ENCODE data around the gene PAXX. TPM values are rescaled to one million over a fixed set of nuclear protein-coding genes. Genes with fewer than 3 reads are reported as not detected.

PAXX gene
- total RNA-seq, 1 experiment from 2014 or later: 89.0 TPM

DNA sequence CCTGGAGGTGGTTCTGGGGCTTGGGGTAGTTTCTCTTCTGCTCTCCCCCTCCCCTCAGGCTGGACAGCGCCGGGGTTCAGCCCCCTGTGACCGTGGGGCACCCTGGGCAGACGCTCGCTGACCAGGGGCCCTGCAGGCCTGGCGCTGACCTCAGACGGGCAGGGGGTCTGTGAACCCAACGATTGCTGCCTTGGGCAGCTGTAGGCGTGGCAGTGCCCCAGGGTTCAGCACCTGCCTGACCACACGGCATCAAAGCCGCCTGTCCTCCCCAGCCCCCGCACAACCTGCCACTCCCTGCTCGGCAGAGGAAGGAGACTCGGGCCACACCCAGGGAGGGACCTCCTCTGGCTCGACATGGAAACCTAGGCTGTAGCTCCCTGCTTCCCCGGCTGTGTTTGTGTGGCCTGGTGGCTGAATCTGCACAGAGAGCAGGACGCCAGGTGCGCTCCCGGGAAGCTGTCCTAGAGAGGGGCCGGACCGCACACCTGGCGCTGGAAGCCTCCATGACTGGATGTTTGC lies 28.0 kb upstream of the PAXX start:
- DNase-seq (ENCODE audit: low read depth, low spot score): no peak
- H2AFZ ChIP-seq (ENCODE audit: low read depth, low read length, poor library complexity, severe bottlenecking): no peak overlapping the region
- ATAC-seq: peak; percentile 83
- POLR2A ChIA-PET: interaction anchor here (1.4 kb wide), 1 partner anchor 10 kb away, joined by 3 read pairs; no protein-coding TSS in a partner anchor
- intact Hi-C loops (cut with micrococcal nuclease): no loop called here
- H3K9ac ChIP-seq (ENCODE audit: low read length): peak overlapping the region; percentile 49
- peak overlapping the region; percentile 88 for H3K4me2 ChIP-seq (ENCODE audit: low read length)
- RAD21 ChIA-PET (ENCODE audit: low non-redundant PET in 1 of 2, low total read pairs in 2 of 2, uncharacterized antibody in 2 of 2, unreplicated experiment in 2 of 2): no interaction called here
- no peaks in the 10 kb centered on the region for H3K36me3 ChIP-seq (ENCODE audit: control insufficient read depth in 1 of 2, insufficient read depth in 2 of 2, low read length in 2 of 2)
- H3K9me2 ChIP-seq (ENCODE audit: insufficient read depth): no peaks in the 10 kb centered on the region
- no peaks in the 10 kb centered on the region for H4K20me1 ChIP-seq (ENCODE audit: insufficient read depth)
- no TSS peak for BruUV-seq (replicated peaks)
- no peaks in the 10 kb centered on the region for H3K27me3 ChIP-seq (ENCODE audit: insufficient read depth, low read length)
- H3K9me3 ChIP-seq (ENCODE audit: control insufficient read depth in 1 of 2, insufficient read depth in 1 of 2, low read depth in 1 of 2, low read length in 2 of 2): no peaks in the 10 kb centered on the region
- peak overlapping the region; percentile 63; the same call in 1 of the 2 replicates for H3K27ac ChIP-seq (ENCODE audit: low read depth, low read length)
- peaks cover 11 to 28% of the 10 kb centered on the region in 2 experiments for H3K4me1 ChIP-seq (ENCODE audit: control insufficient read depth in 1 of 2, insufficient read depth in 2 of 2, low read length in 2 of 2)
- H3K4me3 ChIP-seq (replicated peaks in 1 of 2; ENCODE audit: low read depth in 1 of 2, low read length in 2 of 2): peak overlapping the region; percentile 22 to 45
- CTCF ChIA-PET: interaction anchor here (1.0 to 1.4 kb wide), 3 partner anchors 14 to 65 kb away, joined by 3 to 5 read pairs (median 3); no protein-coding TSS in a partner anchor
- no peaks in the 10 kb centered on the region for H3K79me2 ChIP-seq (ENCODE audit: insufficient read depth, low read length)
- TF ChIP-seq POLR2AphosphoS5 (IDR thresholded peaks at IDR 0.05; ENCODE audit: low read depth, low read length) (peak; percentile 38; the same call in 1 of the 2 replicates), CBX3 (IDR thresholded peaks at IDR 0.05; ENCODE audit: low read depth) (no peak), EZH2phosphoT487 (IDR thresholded peaks at IDR 0.05; ENCODE audit: borderline replicate concordance) (no peak), EZH2 (IDR thresholded peaks at IDR 0.05) (no peak), POLR2A (IDR thresholded peaks at IDR 0.05; ENCODE audit: borderline replicate concordance, extremely low read depth, insufficient read depth, insufficient read length) (no peak), FOSL1 (IDR thresholded peaks at IDR 0.05; ENCODE audit: low read depth) (no peak), ELF1 (IDR thresholded peaks at IDR 0.05; ENCODE audit: borderline replicate concordance, low read depth) (no peak), TCF7L2 (IDR thresholded peaks at IDR 0.05; ENCODE audit: borderline replicate concordance, extremely low read depth, insufficient read depth, insufficient read length) (peak; percentile 63), ZNF274 (IDR thresholded peaks at IDR 0.05; ENCODE audit: low read depth, low read length) (no peak), SP1 (IDR thresholded peaks at IDR 0.05; ENCODE audit: low read depth) (no peak), SRF (IDR thresholded peaks at IDR 0.05; ENCODE audit: low read depth) (no peak), JUND (IDR thresholded peaks at IDR 0.05) (no peak), EGR1 (IDR thresholded peaks at IDR 0.05; ENCODE audit: low read depth) (peak; percentile 87; the same call in 1 of the 2 replicates), CEBPB (IDR thresholded peaks at IDR 0.05; ENCODE audit: low read depth) (no peak), ZFX (IDR thresholded peaks at IDR 0.05) (no peak)
- TF ChIP-seq, protein P1, sequence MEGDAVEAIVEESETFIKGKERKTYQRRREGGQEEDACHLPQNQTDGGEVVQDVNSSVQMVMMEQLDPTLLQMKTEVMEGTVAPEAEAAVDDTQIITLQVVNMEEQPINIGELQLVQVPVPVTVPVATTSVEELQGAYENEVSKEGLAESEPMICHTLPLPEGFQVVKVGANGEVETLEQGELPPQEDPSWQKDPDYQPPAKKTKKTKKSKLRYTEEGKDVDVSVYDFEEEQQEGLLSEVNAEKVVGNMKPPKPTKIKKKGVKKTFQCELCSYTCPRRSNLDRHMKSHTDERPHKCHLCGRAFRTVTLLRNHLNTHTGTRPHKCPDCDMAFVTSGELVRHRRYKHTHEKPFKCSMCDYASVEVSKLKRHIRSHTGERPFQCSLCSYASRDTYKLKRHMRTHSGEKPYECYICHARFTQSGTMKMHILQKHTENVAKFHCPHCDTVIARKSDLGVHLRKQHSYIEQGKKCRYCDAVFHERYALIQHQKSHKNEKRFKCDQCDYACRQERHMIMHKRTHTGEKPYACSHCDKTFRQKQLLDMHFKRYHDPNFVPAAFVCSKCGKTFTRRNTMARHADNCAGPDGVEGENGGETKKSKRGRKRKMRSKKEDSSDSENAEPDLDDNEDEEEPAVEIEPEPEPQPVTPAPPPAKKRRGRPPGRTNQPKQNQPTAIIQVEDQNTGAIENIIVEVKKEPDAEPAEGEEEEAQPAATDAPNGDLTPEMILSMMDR (IDR thresholded peaks at IDR 0.05 in 2 of 3, conservative IDR thresholded peaks at IDR 0.05 in 1 of 3; ENCODE audit: borderline replicate concordance in 1 of 3, insufficient read depth in 1 of 3, low read depth in 2 of 3, low read length in 2 of 3): no peak
- TF ChIP-seq, protein P2, sequence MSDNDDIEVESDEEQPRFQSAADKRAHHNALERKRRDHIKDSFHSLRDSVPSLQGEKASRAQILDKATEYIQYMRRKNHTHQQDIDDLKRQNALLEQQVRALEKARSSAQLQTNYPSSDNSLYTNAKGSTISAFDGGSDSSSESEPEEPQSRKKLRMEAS (IDR thresholded peaks at IDR 0.05): no peak; the same call in 1 of the 2 replicates
- TF ChIP-seq, protein P3, sequence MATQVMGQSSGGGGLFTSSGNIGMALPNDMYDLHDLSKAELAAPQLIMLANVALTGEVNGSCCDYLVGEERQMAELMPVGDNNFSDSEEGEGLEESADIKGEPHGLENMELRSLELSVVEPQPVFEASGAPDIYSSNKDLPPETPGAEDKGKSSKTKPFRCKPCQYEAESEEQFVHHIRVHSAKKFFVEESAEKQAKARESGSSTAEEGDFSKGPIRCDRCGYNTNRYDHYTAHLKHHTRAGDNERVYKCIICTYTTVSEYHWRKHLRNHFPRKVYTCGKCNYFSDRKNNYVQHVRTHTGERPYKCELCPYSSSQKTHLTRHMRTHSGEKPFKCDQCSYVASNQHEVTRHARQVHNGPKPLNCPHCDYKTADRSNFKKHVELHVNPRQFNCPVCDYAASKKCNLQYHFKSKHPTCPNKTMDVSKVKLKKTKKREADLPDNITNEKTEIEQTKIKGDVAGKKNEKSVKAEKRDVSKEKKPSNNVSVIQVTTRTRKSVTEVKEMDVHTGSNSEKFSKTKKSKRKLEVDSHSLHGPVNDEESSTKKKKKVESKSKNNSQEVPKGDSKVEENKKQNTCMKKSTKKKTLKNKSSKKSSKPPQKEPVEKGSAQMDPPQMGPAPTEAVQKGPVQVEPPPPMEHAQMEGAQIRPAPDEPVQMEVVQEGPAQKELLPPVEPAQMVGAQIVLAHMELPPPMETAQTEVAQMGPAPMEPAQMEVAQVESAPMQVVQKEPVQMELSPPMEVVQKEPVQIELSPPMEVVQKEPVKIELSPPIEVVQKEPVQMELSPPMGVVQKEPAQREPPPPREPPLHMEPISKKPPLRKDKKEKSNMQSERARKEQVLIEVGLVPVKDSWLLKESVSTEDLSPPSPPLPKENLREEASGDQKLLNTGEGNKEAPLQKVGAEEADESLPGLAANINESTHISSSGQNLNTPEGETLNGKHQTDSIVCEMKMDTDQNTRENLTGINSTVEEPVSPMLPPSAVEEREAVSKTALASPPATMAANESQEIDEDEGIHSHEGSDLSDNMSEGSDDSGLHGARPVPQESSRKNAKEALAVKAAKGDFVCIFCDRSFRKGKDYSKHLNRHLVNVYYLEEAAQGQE (IDR thresholded peaks at IDR 0.05; ENCODE audit: low read depth): no peak
- TF ChIP-seq, protein P4, sequence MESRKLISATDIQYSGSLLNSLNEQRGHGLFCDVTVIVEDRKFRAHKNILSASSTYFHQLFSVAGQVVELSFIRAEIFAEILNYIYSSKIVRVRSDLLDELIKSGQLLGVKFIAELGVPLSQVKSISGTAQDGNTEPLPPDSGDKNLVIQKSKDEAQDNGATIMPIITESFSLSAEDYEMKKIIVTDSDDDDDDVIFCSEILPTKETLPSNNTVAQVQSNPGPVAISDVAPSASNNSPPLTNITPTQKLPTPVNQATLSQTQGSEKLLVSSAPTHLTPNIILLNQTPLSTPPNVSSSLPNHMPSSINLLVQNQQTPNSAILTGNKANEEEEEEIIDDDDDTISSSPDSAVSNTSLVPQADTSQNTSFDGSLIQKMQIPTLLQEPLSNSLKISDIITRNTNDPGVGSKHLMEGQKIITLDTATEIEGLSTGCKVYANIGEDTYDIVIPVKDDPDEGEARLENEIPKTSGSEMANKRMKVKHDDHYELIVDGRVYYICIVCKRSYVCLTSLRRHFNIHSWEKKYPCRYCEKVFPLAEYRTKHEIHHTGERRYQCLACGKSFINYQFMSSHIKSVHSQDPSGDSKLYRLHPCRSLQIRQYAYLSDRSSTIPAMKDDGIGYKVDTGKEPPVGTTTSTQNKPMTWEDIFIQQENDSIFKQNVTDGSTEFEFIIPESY (IDR thresholded peaks at IDR 0.05; ENCODE audit: extremely low read depth, insufficient replicate concordance, low read length): no peak
- TF ChIP-seq, protein P5, sequence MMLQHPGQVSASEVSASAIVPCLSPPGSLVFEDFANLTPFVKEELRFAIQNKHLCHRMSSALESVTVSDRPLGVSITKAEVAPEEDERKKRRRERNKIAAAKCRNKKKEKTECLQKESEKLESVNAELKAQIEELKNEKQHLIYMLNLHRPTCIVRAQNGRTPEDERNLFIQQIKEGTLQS (IDR thresholded peaks at IDR 0.05): no peak

Data from HCT116 (cell line).